Stomach (tissue), 4 donors: ENCODE measurements around the gene GABBR2.

Experiments used
- EP300 ChIP-seq: sonication (generic); formaldehyde crosslinking; IDR thresholded peaks from one replicate; pipeline ENCODE4 v1.6.1; 2017; ENCODE audit warnings: antibody characterized with exemption
- POLR2A ChIP-seq, 4 donors: fragments of 450-650 bp; IDR thresholded peaks; one replicate each; pipeline ENCODE4 v1.6.1; 2016; ENCODE audit warnings: antibody characterized with exemption in 4 of 4, control low read depth in 2 of 4, mild to moderate bottlenecking in 1 of 4, moderate library complexity in 1 of 4
- POLR2AphosphoS5 ChIP-seq, 3 donors: sonication (generic); formaldehyde crosslinking; IDR thresholded peaks; one replicate each; pipeline ENCODE4 v1.6.1; 2016; ENCODE audit warnings: antibody characterized with exemption in 3 of 3
- TF ChIP-seq, protein P1 (sequence below), 7 experiments: fragments of 450-650 bp in 4 of 7; fragments of 200-600 bp in 3 of 7; sonication (generic) in 3 of 7; IDR thresholded peaks; one replicate each; pipeline ENCODE4 v1.5.1; 2016 to 2019; ENCODE audit warnings: antibody characterized with exemption in 7 of 7, control low read depth in 2 of 7, mild to moderate bottlenecking in 1 of 7

GRCh38 chr9:98607787-98608186 is 100.9 kb downstream of the GABBR2 start:
- TF ChIP-seq, protein P1, sequence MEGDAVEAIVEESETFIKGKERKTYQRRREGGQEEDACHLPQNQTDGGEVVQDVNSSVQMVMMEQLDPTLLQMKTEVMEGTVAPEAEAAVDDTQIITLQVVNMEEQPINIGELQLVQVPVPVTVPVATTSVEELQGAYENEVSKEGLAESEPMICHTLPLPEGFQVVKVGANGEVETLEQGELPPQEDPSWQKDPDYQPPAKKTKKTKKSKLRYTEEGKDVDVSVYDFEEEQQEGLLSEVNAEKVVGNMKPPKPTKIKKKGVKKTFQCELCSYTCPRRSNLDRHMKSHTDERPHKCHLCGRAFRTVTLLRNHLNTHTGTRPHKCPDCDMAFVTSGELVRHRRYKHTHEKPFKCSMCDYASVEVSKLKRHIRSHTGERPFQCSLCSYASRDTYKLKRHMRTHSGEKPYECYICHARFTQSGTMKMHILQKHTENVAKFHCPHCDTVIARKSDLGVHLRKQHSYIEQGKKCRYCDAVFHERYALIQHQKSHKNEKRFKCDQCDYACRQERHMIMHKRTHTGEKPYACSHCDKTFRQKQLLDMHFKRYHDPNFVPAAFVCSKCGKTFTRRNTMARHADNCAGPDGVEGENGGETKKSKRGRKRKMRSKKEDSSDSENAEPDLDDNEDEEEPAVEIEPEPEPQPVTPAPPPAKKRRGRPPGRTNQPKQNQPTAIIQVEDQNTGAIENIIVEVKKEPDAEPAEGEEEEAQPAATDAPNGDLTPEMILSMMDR (IDR thresholded peaks at IDR 0.05): no peak
- TF ChIP-seq POLR2AphosphoS5 (IDR thresholded peaks at IDR 0.05) (no peak), EP300 (no peak), POLR2A (IDR thresholded peaks at IDR 0.05) (no peak)
